BLaER1 (cell line): ENCODE data around the gene COL4A2.

Source experiments
- H3K27ac ChIP-seq: shearing (Covaris generic); formaldehyde crosslinking; 2 replicates; pipeline ENCODE4 v1.8.1; 2022
- H3K27me3 ChIP-seq: shearing (Covaris generic); formaldehyde crosslinking; 2 replicates; pipeline ENCODE4 v1.8.1; 2022
- H3K36me3 ChIP-seq: shearing (Covaris generic); formaldehyde crosslinking; 2 replicates; pipeline ENCODE4 v1.8.1; 2022
- H3K4me1 ChIP-seq: shearing (Covaris generic); formaldehyde crosslinking; 2 replicates; pipeline ENCODE4 v1.8.1; 2022
- H3K4me2 ChIP-seq: shearing (Covaris generic); formaldehyde crosslinking; 2 replicates; pipeline ENCODE4 v1.8.1; 2022
- H3K4me3 ChIP-seq: shearing (Covaris generic); formaldehyde crosslinking; 2 replicates; pipeline ENCODE4 v1.8.1; 2022
- H3K9ac ChIP-seq: shearing (Covaris generic); formaldehyde crosslinking; 2 replicates; pipeline ENCODE4 v1.8.1; 2022
- H3K9me3 ChIP-seq: shearing (Covaris generic); formaldehyde crosslinking; 2 replicates; pipeline ENCODE4 v1.8.1; 2022
- H4K20me1 ChIP-seq: shearing (Covaris generic); formaldehyde crosslinking; 2 replicates; pipeline ENCODE4 v1.8.1; 2022
- Cebpa-rat ChIP-seq: shearing (Covaris generic); IDR thresholded peaks from 2 replicates; pipeline ENCODE4 v1.8.1; 2022

COL4A2 gene

DNA sequence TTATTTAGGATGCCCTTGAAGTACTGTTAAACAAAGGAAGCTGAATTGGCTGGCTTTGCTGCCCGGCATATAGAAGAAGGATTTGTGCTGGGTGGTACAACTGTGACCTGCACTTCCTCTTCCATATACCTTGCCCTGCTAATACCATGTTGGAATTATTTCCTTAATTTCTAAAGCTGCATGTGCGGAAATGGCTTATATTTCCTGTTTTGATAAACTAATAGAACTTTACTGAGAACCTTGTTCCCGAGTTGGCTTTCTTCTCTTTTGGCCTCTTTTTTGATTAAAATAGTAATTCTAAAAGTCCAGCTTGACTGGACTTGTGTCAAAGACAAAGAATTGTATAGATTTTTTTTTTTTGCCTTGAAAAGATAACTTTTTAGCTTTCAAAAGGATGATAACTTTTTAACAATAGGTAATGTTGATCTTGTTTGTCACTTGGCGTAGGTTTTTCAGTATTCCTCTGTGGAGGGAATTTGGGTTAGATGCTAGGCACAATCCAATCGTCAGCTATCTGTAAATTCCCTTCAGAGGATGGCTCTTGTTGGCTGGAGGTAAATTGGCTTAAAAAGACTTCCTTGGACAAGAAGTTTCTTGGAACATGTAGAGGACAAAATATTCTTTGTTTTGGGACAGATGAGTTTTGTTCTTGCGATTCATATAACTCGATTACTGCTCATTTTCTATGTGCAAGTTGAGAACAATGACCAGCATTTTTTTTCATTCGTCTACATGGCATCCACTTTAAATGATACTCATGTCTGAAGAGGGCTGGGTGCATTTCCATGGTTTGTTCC is 41.4 kb downstream of the COL4A2 start:
- Histone ChIP-seq H3K9ac (no peak overlapping the region), H3K27ac (no peak overlapping the region), H3K4me2 (no peak overlapping the region), H3K9me3 (no peaks in the 10 kb centered on the region), H4K20me1 (no peaks in the 10 kb centered on the region), H3K4me1 (no peaks in the 10 kb centered on the region; the same call in 1 of the 2 replicates), H3K36me3 (no peaks in the 10 kb centered on the region), H3K27me3 (no peaks in the 10 kb centered on the region), H3K4me3 (no peak overlapping the region)
- no peak for TF ChIP-seq Cebpa-rat

DNA sequence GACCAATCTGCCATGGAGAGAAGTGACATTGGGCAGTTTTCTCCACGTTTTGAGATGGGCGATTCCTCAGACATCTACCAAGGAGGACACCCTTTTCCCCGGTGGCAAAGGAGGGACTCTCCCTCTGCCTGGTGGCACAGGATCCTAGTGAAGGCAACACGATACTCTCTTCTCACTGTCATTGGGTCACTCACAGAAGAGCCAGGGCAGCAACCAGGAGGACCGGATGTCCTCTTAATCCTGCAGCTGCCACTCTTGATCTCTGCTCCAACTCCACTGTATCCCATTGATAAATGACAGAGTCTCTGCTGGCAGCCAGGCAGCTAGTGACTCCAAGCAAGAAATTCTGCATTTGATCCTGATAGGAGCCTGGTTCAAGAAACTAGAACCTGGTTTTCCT is 42.2 kb downstream of the COL4A2 start:
- H3K36me3 ChIP-seq = no peaks in the 10 kb centered on the region
- no peaks in the 10 kb centered on the region for H3K9me3 ChIP-seq
- no peak overlapping the region for H3K4me3 ChIP-seq
- H3K4me1 ChIP-seq = no peaks in the 10 kb centered on the region; the same call in 1 of the 2 replicates
- H3K27me3 ChIP-seq = no peaks in the 10 kb centered on the region
- H3K27ac ChIP-seq = no peak overlapping the region
- H3K4me2 ChIP-seq = no peak overlapping the region
- no peaks in the 10 kb centered on the region for H4K20me1 ChIP-seq
- H3K9ac ChIP-seq = no peak overlapping the region
- no peak for TF ChIP-seq Cebpa-rat

DNA sequence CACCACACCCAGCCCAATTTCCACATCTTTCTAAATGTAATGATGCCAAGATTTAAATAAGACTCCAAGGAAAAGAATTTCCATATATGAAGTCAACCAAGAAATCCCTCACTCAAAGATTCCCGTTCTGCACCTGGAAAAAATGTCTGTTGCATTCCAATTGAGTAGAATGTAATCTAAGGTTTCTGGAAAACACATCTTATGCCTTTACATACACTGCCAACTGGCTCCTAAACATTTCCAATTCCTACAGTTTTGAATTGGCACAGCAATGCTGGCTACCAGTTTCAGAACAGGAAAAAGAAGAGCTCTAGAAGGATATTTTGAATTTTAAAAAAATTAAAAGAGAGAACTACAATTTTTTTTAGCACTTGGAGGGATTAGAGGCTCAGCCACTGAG is 43.0 kb downstream of the COL4A2 start:
- Histone ChIP-seq H3K4me1 (no peaks in the 10 kb centered on the region; the same call in 1 of the 2 replicates), H3K27me3 (no peaks in the 10 kb centered on the region), H4K20me1 (no peaks in the 10 kb centered on the region), H3K4me3 (no peak overlapping the region), H3K36me3 (no peaks in the 10 kb centered on the region), H3K27ac (no peak overlapping the region), H3K4me2 (no peak overlapping the region), H3K9me3 (no peaks in the 10 kb centered on the region), H3K9ac (no peak overlapping the region)
- TF ChIP-seq Cebpa-rat = no peak

DNA sequence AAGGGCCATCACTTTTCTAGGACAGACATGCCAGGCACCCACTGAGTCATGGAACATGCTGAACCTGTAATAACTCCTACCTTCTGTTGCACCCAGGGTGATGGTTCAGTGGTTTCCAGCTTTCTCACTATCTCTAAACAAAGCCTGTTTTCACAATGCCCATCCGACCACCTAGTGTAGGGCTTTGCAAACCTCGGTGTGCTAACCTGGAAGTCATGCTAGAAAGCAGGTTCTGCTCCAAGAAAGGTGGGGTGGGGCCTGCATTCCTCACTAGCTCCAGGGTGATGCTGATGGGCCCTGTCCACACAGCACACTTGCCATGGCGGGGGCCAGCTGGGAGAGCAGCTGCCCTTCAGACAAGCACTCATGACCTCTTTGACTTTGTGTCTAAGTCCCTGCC is 43.4 kb downstream of the COL4A2 start:
- no peak overlapping the region for H3K27ac ChIP-seq

DNA sequence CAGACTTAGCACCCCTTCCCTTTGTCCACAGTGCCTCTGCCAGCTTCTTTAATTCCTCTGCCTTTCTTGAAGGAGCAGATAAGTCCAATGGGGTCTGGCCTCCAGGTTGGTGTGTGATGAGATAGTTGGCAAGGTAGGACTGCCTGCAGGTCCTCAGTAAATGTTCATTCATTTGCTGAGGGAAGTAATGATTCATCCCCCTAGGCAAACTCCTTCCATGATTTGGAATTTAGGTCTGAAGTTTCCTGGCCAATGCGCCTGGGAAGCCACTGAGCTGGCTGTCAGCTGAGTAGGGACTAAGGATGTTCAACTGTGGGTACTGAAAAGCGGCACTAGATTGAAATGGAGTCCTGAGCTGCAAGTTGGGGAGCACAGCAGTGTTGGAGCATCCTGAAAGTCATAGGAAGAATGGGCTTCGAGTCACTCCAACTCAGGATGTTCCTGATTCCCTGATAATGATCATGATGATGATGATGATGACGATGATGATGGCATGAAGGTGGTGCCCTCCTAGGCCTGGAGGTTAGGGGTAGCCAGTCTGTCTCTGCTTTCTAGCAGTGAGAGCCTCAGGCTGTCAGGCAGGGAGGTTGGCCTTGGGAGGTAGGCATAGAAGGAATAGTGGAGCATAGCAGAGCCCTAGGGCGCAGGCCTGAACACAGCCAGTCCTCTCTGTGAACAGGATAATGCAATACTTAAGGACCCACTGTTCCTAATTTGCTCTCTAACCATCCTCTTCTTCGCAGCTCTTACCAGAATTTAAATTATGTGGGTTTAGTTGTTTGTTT is 44.7 kb downstream of the COL4A2 start:
- Histone ChIP-seq H3K4me2 (no peak overlapping the region), H3K9ac (no peak overlapping the region), H3K4me3 (no peak overlapping the region), H3K9me3 (no peaks in the 10 kb centered on the region), H3K4me1 (peaks cover 4% of the 10 kb centered on the region; the same call in 1 of the 2 replicates), H3K27ac (no peak overlapping the region), H3K27me3 (no peaks in the 10 kb centered on the region), H4K20me1 (no peaks in the 10 kb centered on the region), H3K36me3 (no peaks in the 10 kb centered on the region)
- no peak for TF ChIP-seq Cebpa-rat

More for the DNA sequence above, 43.4 kb downstream of the COL4A2 start:
- Histone ChIP-seq H3K9me3 (no peaks in the 10 kb centered on the region), H3K9ac (no peak overlapping the region), H3K4me2 (no peak overlapping the region), H3K4me3 (no peak overlapping the region), H4K20me1 (no peaks in the 10 kb centered on the region), H3K36me3 (no peaks in the 10 kb centered on the region), H3K27me3 (no peaks in the 10 kb centered on the region), H3K4me1 (no peaks in the 10 kb centered on the region; the same call in 1 of the 2 replicates)
- no peak for TF ChIP-seq Cebpa-rat

DNA sequence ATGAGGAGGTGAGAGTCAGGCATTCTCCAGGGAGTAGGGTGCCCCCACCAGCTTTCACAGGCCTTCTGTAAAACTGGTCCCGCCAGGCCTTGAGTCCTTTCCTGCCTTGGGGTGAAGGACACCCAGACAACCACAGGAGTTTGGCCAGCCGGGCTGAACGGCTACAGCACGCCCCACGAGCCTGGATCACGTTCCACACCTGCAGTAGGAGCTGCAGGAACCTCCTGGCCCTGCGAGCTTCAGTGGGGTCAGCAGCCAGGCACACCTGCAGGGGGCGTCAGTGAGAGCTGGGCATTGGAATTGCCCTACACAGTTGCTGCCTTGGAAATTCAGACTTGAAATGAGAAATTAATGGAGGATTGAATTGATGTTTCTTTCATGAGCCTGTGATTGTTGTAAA is 45.7 kb downstream of the COL4A2 start:
- Histone ChIP-seq H3K27ac (no peak overlapping the region), H3K9ac (no peak overlapping the region), H3K9me3 (no peaks in the 10 kb centered on the region), H3K4me2 (no peak overlapping the region), H4K20me1 (no peaks in the 10 kb centered on the region), H3K36me3 (no peaks in the 10 kb centered on the region), H3K4me1 (peaks cover 4% of the 10 kb centered on the region; the same call in 1 of the 2 replicates), H3K27me3 (no peaks in the 10 kb centered on the region), H3K4me3 (no peak overlapping the region)
- no peak for TF ChIP-seq Cebpa-rat

DNA sequence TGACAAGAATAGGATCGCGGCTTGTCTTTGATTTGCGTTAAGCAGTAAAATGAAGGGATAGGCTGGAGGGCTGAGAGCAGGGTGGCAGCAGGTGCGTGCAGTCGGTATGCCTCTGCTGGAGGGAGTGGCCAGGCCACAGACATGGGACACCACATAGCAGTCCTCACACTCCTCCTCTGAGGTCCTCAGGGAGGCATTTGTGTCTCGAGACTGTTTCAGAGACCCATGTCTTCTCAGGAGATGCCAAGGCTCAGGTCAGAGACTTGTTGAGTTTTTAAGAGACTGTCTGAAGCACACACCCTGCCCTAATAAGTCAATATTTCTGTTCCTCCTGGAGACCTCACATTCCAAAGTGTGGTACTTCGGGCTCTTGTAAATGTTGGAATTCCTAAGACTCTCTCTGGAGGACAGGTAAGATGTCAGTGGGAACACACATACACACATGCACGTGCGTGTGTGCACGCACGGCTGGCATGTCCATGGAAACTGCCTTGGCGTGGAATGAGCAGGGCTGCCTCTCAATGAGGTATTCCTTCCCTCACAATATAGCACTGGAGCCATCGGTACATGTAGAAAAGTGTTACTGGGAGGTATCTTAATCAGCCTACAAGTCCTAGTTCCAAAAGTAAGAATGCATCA is 46.4 kb downstream of the COL4A2 start:
- no peaks in the 10 kb centered on the region for H4K20me1 ChIP-seq

DNA sequence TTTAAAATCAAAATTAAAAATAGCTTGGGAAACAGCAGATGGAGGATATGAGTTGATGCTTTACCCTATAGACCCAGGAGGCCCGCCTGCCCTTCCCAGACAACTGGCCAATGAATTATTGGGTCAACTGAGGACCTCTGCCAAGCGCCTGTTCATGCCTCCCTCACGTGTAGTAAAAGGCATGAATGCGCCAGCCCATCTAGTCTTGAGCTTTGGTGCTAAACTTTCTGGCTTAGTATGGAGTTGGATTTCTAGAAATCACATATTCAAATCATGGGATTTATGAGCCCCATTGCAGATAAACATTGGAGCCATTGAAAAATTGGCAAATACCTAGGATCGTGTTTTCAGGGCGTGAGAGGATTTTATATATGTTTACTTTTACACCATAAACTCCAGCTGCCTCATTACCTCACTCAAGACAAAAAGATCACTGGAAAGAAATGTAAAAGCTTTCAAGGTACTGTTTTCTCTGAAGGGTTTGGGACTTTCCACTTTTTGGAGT is 47.1 kb downstream of the COL4A2 start:
- H3K27me3 ChIP-seq = no peaks in the 10 kb centered on the region
- no peaks in the 10 kb centered on the region for H3K36me3 ChIP-seq
- H3K4me3 ChIP-seq = no peak overlapping the region
- H3K9ac ChIP-seq = no peak overlapping the region
- no peaks in the 10 kb centered on the region for H3K9me3 ChIP-seq
- H3K4me1 ChIP-seq = peaks cover 7% of the 10 kb centered on the region
- TF ChIP-seq Cebpa-rat = no peak
- H3K4me2 ChIP-seq = no peak overlapping the region
- no peak overlapping the region for H3K27ac ChIP-seq
- no peaks in the 10 kb centered on the region for H4K20me1 ChIP-seq

More for the DNA sequence above, 46.4 kb downstream of the COL4A2 start:
- peaks cover 4% of the 10 kb centered on the region; the same call in 1 of the 2 replicates for H3K4me1 ChIP-seq
- H3K36me3 ChIP-seq = no peaks in the 10 kb centered on the region
- no peaks in the 10 kb centered on the region for H3K9me3 ChIP-seq
- H3K27ac ChIP-seq = no peak overlapping the region
- no peak overlapping the region for H3K4me2 ChIP-seq
- no peak for TF ChIP-seq Cebpa-rat
- no peak overlapping the region for H3K9ac ChIP-seq
- H3K27me3 ChIP-seq = no peaks in the 10 kb centered on the region
- no peak overlapping the region for H3K4me3 ChIP-seq

DNA sequence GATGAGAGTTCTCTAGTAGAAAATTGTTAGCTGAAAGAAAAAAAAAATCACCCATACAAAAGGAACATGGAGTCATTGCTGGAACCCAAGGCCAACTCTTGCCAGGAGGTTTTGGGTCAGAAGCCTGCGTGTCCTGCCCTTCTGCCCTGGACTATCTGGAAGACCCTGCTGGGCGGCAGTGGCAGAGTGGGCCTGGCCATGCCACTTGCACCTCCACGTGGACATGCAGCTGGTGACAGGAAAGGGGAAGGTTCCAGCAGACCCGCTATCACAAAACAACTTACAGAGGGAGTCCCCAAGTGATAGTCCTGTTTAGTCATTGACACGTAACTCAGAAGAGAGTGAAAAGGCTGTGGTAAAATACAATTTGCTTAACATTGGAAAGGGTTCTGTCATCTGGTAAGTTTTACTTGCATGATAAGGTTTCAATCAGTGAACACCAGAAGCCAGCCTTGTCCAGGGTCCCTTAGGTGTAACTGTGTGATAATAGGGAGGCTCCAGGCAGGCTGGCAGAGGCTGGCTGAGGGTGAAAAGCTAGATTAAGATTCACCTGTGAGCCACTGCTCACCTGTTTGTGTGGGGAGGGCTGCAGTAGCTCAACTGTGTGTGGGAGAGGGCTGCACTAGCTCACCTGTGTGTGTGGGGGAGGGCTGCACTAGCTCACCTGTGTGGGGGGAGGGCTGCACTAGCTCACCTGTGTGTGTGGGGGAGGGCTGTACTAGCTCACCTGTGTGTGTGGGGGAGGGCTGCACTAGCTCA is 47.8 kb downstream of the COL4A2 start:
- no peak overlapping the region for H3K9ac ChIP-seq
- H3K4me1 ChIP-seq = peaks cover 14% of the 10 kb centered on the region
- H3K9me3 ChIP-seq = no peaks in the 10 kb centered on the region
- H3K4me3 ChIP-seq = no peak overlapping the region
- H3K27ac ChIP-seq = no peak overlapping the region
- no peak for TF ChIP-seq Cebpa-rat
- no peaks in the 10 kb centered on the region for H3K36me3 ChIP-seq
- H3K4me2 ChIP-seq = no peak overlapping the region
- H4K20me1 ChIP-seq = no peaks in the 10 kb centered on the region
- no peaks in the 10 kb centered on the region for H3K27me3 ChIP-seq
